ENCODE results near the gene GTSE1. TPM values are rescaled to one million over a fixed set of nuclear protein-coding genes. Genes with fewer than 3 reads are reported as not detected.

Gene GTSE1
- polyA plus RNA-seq, 10 donors: 6.5 to 15.4 (median 9.0) TPM

DNA sequence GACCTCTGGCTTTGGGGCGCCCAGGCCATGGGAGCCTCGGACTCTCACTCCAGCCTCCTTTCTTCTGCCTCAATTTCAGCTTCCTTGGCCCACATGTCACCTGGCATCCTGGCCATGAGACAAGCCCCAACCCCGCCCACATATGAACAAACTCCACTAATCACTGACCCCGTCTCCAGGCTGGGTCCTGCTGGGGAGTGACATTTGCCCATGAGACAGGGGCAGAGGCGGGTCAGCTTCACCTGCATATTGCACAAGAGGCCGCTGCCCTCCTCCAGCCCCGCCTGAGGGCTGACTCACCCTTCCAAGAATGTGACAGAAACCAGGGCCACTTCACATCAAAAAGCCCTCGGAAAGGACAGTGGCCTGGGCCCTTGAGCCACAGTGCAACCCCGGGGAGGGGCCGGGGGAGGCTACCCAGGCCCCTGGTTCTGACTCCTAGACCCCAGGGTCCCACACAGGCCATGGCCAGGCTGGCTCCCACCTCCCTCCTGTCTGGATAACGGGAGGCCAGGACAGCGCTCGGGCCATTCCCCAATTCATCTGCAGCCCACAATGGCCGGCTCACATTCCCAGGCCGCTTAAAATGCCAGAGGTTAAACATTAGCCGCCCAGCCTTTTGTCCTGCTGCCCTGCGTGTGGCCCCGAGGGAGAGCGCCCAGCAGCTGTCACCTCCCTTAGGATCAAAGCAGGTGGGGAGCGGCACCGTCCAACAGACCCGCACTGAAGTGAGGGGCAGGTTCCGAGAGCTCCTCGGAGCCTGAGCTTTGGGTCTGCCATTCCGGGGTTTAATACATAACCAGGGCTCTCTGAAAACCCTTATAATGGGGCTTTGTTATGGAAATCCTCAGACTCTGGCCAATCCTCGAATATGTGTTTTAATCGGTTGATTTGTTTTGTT is 81.1 kb downstream of the GTSE1 start:
- no peak for DNase-seq

GRCh38 chr22:46378426-46379065 is 81.9 kb downstream of the GTSE1 start:
- no peak for DNase-seq

DNA sequence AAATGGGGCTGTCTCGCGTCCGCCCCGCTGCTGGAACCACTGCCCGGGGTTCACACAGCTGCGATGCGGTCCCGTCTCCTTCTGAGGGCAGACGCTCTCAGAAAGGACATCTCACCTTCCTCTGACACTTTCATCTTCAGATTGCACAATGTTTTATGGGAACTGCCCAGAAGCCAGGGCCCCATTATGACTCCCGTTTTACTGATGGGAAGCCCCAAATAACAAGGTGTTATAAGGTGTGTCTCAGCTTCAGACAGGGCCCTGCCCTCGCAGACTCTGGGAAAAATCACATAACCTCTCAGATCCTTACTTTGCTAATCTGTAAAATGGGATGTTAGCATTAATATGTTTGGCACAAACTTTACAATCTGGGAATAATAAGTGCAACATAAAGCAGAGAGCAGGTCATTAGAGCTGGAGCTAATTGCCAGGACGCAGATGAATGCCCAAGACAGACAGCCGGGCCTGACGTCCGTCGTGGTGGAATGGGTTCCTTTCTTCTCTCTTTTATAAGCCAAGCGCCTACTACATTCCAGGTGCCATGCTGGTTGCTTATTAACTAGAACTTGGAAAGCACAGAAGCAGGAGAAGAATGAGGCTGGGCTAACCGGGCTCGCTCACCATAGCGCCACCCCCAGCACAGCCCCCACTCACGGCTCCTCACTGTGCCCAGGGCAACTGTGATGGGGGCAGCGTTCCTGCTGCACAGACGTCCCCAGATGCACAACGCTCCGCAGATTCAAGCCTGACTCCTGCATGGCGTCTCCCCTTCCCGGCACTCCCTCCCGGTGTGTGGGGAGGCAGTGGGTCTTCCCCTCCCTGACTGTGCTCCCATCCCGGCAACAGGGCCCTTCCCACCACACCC is 82.6 kb downstream of the GTSE1 start:
- DNase-seq: no peak

GRCh38 chr22:46380069-46380468 is 83.4 kb downstream of the GTSE1 start:
- no peak for DNase-seq

Other genes starting within 250 kb of the GTSE1 start
- gene PPARA, start 146.3 kb upstream of the GTSE1 start, polyA plus RNA-seq (ENCODE audit: insufficient read length in 10 of 10): 10 to 100 TPM; 15.9 to 25.7 (median 20.6) TPM
- 10 to 100 TPM in 9 of 10 donors, 1 to 10 TPM in 1; 9.7 to 12.6 (median 11.4) TPM for gene CDPF1, start 46.6 kb upstream of the GTSE1 start, polyA plus RNA-seq (ENCODE audit: insufficient read length in 10 of 10)
- gene PKDREJ, start 33.5 kb upstream of the GTSE1 start, polyA plus RNA-seq (ENCODE audit: insufficient read length in 10 of 10): under 1 TPM; 0.19 to 0.64 (median 0.34) TPM
- gene TTC38, start 28.9 kb upstream of the GTSE1 start, polyA plus RNA-seq (ENCODE audit: insufficient read length in 10 of 10): 10 to 100 TPM; 14.5 to 22.8 (median 18.1) TPM
- gene TRMU, start 38.8 kb downstream of the GTSE1 start, polyA plus RNA-seq (ENCODE audit: insufficient read length in 10 of 10): 10 to 100 TPM; 20.2 to 37.8 (median 30.6) TPM
- 1 to 10 TPM; 1.7 to 9.8 (median 3.3) TPM for gene CELSR1, start 240.8 kb downstream of the GTSE1 start, polyA plus RNA-seq (ENCODE audit: insufficient read length in 10 of 10)